Measurements from ENCODE around the gene ANO10.

ANO10 gene

GRCh38 chr3:43366885-43367284, 254.9 kb downstream of the ANO10 start:
- no peak overlapping the region for H3K27ac ChIP-seq
- no peaks in the 10 kb centered on the region for H3K9me3 ChIP-seq
- no peak overlapping the region for H3K4me3 ChIP-seq
- intact Hi-C loops (cut with DNase I; ENCODE audit: low total_unique reads) = no loop called here
- H3K36me3 ChIP-seq = peaks cover 0 to 25% (median 8%) of the 10 kb centered on the region in 3 donors
- no peaks in the 10 kb centered on the region for H3K27me3 ChIP-seq
- H3K4me1 ChIP-seq = peaks cover 0 to 12% (median 6%) of the 10 kb centered on the region in 4 donors
- TF ChIP-seq CTCF (IDR thresholded peaks at IDR 0.05) = no peak
- DNase-seq = no peak

- Histone ChIP-seq H3K36me3 (peaks cover 0 to 25% (median 8%) of the 10 kb centered on the region in 3 donors), H3K27me3 (no peaks in the 10 kb centered on the region), H3K9me3 (no peaks in the 10 kb centered on the region), H3K4me3 (no peak overlapping the region), H3K27ac (no peak overlapping the region), H3K4me1 (peaks cover 0 to 12% (median 6%) of the 10 kb centered on the region in 4 donors)
- no peak for TF ChIP-seq CTCF (IDR thresholded peaks at IDR 0.05)
- intact Hi-C loops (cut with DNase I; ENCODE audit: low total_unique reads) = no loop called here
- no peak for DNase-seq
These were observed 255.3 kb downstream of the ANO10 start for GRCh38 chr3:43366481-43366880.

GRCh38 chr3:43365601-43366305, 256.1 kb downstream of the ANO10 start:
- Histone ChIP-seq H3K36me3 (peaks cover 0 to 25% (median 8%) of the 10 kb centered on the region in 3 donors), H3K27ac (no peak overlapping the region), H3K4me3 (no peak overlapping the region), H3K9me3 (no peaks in the 10 kb centered on the region), H3K4me1 (peaks cover 0 to 15% (median 8%) of the 10 kb centered on the region in 4 donors), H3K27me3 (no peaks in the 10 kb centered on the region)
- no peak for DNase-seq
- TF ChIP-seq CTCF (IDR thresholded peaks at IDR 0.05) = no peak
- intact Hi-C loops (cut with DNase I; ENCODE audit: low total_unique reads) = no loop called here

- H3K36me3 ChIP-seq = peaks cover 0 to 25% (median 8%) of the 10 kb centered on the region in 3 donors
- H3K27me3 ChIP-seq = no peaks in the 10 kb centered on the region
- H3K4me1 ChIP-seq = peaks cover 0 to 16% (median 10%) of the 10 kb centered on the region in 4 donors
- no peak overlapping the region for H3K4me3 ChIP-seq
- no peak for TF ChIP-seq CTCF (IDR thresholded peaks at IDR 0.05)
- no peaks in the 10 kb centered on the region for H3K9me3 ChIP-seq
- no peak for DNase-seq
- H3K27ac ChIP-seq = no peak overlapping the region
- intact Hi-C loops (cut with DNase I; ENCODE audit: low total_unique reads) = no loop called here
These were observed 256.9 kb downstream of the ANO10 start for GRCh38 chr3:43364926-43365325.

GRCh38 chr3:43364494-43364893, 257.3 kb downstream of the ANO10 start:
- H3K4me3 ChIP-seq = no peak overlapping the region
- H3K9me3 ChIP-seq = no peaks in the 10 kb centered on the region
- peaks cover 0 to 16% (median 10%) of the 10 kb centered on the region in 4 donors for H3K4me1 ChIP-seq
- no peaks in the 10 kb centered on the region for H3K27me3 ChIP-seq
- intact Hi-C loops (cut with DNase I; ENCODE audit: low total_unique reads) = no loop called here
- H3K36me3 ChIP-seq = peaks cover 0 to 25% (median 8%) of the 10 kb centered on the region in 3 donors
- TF ChIP-seq CTCF (IDR thresholded peaks at IDR 0.05) = no peak
- DNase-seq = no peak
- H3K27ac ChIP-seq = no peak overlapping the region
